Occipital lobe (tissue), 2 donors: ENCODE measurements around the gene CPNE5. TPM values are rescaled to one million over a fixed set of nuclear protein-coding genes. Genes with fewer than 3 reads are reported as not detected.
"Not testable (repeated sequence)": the region's sequence is repeated elsewhere in the genome, so short reads cannot be mapped to it uniquely, and the experiment has no call there.

ENCODE experiments used
- DNase-seq: peaks from one replicate; lab custom pipeline; 2025; lab: John Stamatoyannopoulos, UW
- total RNA-seq: library from RNA; depleted of rRNA; stranded (reverse); fragments of >200 nt; gene quantifications from one replicate; pipeline ENCODE4 v1.2.3, GENCODE V29; 2014

CPNE5 gene
- total RNA-seq, 1 donor from 2014 or later = 4.8 TPM

GRCh38 chr6:36704961-36705577 lies 134.2 kb downstream of the CPNE5 start:
- DNase-seq = not testable (repeated sequence)

DNA sequence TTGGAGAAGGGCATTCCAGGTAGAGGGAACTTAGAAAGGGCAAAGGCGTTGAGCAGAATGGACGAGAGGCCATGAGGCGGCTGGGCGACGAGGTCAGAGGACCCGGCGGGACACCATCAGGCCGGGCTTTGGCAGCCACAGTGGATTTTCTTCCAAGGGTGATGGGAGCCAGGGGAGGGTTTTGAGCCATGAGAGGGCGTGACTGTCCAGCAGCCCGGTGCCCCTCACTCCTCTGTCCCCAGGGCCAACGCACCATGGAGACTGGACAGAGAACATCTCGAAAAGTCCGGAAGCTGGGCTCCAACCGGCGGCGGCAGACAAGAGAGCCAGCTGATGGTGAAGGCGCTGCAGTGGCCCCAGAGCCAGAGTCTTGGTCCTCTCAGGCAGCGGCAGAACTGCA lies 135.3 kb downstream of the CPNE5 start:
- no peak for DNase-seq

GRCh38 chr6:36703081-36703606 lies 136.1 kb downstream of the CPNE5 start:
- DNase-seq = no peak

GRCh38 chr6:36702656-36703055 lies 136.6 kb downstream of the CPNE5 start:
- no peak for DNase-seq

GRCh38 chr6:36701401-36701991 lies 137.7 kb downstream of the CPNE5 start:
- DNase-seq = no peak

DNA sequence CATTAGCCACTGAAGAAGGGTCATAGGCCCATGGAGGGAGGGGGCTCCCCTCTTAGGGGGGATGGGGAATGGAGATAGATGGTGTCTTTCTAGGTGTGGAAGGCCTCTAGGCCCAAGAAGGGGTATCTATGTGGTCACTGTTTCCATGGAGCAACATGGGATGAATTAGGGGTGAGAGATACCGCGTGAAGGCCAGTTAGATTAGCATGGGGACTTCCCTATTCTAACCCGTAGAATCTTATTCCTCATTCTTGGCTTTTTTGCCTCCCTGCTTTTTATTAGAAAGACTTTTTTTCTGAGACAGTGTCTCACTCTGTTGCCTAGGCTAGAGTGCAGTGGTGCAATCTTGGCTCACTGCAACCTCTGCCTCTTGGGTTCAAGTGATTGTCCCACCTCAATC lies 138.4 kb downstream of the CPNE5 start:
- DNase-seq = no peak

DNA sequence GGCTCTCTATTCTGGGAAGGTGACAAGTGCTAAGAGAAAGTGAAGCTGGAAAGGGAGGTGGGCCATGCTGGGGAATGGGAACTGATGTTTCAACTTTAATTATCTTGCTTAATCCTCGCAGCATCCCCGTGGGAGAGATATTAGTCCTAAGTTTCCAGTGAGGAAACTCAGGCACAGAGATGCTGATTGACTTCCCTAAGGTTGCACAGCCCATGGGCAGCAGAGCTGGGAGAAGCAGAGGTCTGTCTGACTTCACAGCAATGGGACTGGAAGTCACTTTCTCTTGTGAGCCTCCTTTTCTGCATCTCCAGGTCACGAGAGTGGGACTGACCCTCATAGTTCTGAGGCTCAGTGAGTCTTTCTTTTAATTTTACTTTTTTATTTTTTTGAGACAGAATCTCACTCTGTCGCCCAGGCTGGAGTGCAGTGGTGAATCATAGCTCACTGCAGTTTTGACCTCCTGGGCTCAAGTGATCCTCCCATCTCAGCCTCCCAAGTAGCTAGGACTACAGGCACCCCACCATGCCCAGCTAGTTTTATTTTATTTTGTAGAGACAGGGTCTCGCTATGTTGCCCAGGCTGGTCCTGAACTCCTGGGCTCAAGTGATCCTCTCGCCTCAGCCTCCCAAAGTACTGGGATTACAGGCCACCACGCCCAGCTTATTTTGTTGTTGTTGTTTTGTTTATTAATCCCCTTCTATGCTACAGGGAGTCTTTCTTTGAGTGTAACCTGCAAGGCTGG lies 139.0 kb downstream of the CPNE5 start:
- no peak for DNase-seq

GRCh38 chr6:36699348-36699747 lies 139.9 kb downstream of the CPNE5 start:
- DNase-seq = no peak

DNA sequence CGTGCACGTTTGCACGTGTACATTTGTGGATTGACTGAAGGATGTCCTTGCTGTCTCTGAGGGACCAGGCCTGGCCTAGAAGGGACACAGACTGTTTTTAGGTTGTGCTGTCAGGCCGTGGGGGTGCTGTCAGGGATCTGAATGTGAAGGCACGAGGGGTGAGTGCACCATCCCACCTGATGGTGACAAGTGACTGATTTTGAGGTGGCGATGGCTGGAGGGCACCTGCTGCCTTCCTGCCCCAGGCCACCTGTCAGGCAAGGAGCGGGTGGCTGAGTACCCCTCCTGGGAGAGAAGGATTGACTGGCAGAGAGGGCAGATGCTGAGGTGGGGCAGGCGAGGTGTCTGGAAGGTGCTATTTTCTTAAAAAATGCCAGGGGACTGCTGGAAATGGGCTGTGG lies 140.4 kb downstream of the CPNE5 start:
- DNase-seq = no peak

DNA sequence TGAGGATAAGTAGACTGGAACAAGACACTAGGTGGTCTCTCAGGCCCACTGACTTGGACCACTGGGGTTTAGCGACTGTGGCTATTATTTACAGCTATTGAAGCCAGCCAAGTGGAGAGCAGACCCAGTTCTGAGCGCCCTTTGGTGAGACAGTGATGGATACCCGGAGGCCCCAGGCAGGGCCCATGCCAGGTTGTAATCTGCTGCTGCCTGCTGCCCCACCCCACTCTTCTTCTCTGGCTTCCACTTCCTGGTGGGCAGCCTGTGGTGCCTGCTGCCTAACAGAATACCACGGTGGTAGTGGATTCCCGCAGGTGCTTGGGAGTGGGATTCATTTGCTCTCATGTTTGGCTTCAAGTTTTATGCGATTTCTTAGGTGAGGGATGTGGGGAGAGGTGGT lies 141.0 kb downstream of the CPNE5 start:
- DNase-seq = no peak

DNA sequence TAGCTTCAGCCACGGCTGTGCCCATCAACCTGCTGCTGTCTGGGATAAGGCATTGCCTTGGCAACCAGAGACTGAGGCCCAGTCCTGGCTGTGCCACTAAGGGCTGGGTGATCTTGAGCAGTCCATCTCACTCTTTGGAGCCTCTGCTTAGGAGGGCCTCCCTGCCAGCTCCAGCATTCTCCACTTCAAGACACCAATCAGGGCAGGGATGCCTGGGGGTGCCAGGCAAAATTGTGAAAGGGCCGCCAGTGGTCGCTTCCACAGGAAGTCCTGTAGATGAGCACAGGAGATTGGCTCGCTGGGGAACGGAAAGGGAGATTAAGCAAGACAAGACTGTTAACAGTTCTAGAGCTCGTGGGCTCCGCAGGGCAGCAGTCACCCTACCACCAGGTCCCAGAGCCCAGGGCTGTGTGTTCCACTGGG lies 141.8 kb downstream of the CPNE5 start, which contains the start of gene RAB44:
TSS of gene RAB44 (plus strand) at position 346 of the 423 bp plus-strand sequence. CDS start 6,410 bp downstream, outside the sequence.
- no peak for DNase-seq

DNA sequence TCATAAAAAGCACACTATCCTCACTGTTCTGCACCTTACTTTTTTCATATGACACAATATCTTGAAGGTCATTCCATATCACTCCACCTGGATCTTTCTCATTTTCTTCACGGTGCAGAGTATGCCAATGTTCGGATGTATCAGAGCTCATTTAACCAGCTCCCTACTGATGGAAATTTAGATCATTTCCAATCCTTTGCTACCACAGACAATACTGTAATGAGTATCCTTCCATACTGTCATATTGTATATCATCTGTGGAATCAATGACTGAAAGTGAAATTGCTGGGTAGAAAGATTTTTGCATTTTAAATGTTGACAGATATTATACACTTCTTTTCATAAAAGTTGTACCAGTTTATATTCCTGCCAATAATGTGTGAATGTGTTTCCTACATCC lies 143.8 kb downstream of the CPNE5 start:
- DNase-seq = no peak

DNA sequence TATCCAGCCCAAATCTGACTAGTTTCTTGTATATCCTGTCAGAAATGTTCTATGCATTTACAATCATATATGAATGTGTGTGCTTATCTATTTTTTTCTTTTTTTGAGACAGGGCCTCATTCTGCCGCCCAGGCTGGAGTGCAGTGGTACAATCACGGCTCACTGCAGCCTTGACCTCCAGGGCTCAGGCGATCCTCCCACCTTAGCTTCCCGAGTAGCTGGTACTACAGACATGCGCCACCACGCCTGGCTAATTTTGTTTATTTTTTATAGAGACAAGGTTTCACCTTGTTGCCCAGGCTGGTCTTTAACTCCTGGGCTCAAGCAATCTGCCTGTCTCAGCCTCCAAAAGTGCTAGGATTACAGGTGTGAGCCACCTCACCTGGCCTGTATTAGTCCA lies 144.6 kb downstream of the CPNE5 start:
- DNase-seq = no peak

DNA sequence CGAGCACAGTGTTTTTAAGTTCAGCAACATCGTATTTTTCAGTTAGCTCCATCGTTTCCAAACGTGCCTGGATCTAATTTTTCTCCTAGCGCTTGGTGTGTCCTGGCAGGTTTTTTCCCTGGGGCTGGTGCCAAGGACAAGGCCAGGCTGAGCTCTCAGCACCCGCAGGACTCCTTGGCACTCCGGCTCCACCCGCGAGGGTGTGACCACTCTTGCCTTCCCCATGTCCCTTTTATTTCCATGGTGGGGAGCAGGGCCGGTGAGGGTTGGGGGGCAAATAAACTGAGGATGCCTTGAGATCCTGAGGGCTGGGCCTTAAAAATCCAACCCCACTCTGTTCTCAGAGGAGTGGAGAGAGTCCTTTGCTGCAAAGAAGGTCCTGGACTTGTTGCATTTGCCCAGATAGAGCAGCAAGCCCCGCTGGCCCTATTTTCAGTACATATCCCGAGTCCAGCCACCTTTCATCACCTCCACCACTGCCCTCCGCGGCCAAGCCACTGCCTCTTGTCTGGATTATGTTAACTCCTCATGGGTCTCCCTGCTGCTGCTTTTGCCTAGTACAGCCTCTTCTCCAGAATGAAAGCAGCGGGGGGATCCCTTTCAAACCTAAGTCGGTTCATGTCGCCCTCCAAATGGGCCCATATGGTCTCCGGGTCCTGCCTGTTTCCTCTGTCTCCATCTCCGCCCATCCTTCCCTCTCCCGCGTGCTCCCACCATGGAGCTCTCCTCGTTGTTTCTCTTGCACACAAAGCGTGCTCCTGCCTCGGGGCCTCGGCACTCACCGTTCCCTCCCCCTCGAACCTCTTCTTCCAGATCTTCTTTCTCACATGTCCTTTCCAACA lies 146.2 kb downstream of the CPNE5 start:
- DNase-seq = no peak

GRCh38 chr6:36692220-36692619 lies 147.0 kb downstream of the CPNE5 start:
- DNase-seq = no peak

GRCh38 chr6:36691612-36692011 lies 147.6 kb downstream of the CPNE5 start:
- DNase-seq = no peak

DNA sequence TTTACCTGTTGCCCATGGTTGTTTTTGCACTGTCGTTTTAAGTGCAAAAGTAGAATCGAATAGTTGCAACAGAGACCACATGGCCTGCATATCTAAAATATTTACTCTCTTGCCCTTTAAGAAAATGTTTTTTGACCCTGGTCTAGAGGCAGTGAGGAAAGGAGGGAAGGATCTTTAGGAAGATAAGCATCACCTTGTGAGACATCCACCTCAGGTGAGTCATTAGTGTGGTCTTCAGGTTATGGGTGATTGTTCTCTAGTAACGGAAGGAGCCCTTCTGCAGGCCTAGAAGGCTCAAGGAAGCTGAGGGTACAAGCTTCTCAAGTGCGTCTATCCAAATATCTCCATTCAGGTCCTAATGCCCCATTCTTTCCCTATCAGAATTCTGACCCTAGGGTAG lies 148.2 kb downstream of the CPNE5 start:
- DNase-seq = no peak
